Renal cortical epithelial cell (primary cell): ENCODE results near the gene STXBP5. TPM values are rescaled to one million over a fixed set of nuclear protein-coding genes. Genes with fewer than 3 reads are reported as not detected.

Experiments used
- DNase-seq: peaks from one replicate; pipeline ENCODE4 v3.0.0-alpha.2; 2011; ENCODE audit warnings: low read depth
- total RNA-seq: library from RNA; depleted of rRNA; stranded (reverse); fragments of >200 nt; gene quantifications from 2 replicates; pipeline ENCODE4 v1.2.3, GENCODE V29; 2014

Gene STXBP5
- total RNA-seq = 23.3 and 28.1 TPM in 2 replicates

DNA sequence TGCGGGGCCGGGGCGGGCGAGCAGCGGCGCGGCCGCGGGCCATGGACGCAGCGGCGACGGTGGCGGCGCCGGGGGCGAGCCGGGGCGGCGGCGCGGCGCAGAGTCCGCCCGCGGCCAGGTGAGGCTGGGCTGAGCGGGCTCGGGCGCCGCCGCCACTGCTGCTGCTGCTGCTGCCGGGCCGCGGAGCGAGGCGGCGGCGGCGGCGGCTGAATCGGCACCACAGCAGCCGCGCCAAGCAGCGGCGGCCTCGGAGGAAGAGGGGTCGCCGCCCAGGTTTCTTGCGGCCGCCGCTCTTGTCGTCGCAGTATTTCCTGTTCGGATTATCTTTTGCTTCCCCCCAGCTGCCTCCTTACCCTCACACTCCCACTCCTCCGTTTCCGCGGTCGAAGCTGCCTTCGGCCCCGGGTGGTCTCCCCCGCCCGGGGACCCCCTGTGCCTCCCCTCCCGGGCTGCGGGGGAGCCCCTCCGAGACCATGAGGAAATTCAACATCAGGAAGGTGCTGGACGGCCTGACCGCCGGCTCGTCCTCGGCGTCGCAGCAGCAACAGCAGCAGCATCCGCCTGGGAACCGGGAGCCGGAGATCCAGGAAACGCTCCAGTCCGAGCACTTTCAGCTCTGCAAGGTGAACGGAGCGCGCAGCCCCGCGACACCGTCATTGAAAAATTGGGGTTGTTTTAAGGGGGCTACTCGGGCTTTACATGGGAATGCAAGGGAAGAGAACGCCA, at the start of gene STXBP5:
STXBP5 (plus strand) TSS at position 358 of the 726 bp plus-strand sequence; CDS start at position 474, 116 bp downstream.
- peak; percentile 21 for DNase-seq

DNA sequence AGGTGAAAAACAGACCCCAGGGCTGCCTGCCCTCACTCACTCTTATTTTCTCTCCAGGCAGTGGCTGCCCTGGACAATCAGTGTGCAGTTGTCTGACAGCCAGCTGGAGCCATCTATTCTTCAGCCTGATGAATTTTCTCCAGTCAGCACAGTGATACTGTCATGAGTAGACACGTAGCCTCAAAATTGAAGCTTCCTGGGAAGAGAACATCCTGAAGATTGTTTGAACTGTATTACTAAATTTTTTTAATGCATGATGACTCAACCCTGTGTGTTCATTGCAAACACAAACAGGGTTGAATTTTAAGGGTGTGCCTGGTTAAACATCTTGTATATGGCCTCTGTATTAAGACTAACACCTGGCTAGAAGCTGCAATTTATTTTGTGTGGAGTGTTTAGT, 49.8 kb upstream of the STXBP5 start:
- peak; percentile 33 for DNase-seq

- DNase-seq = no peak
These were observed 48.0 kb upstream of the STXBP5 start for GRCh38 chr6:147156218-147156617.

GRCh38 chr6:147156799-147157382, 47.3 kb upstream of the STXBP5 start:
- no peak for DNase-seq

DNA sequence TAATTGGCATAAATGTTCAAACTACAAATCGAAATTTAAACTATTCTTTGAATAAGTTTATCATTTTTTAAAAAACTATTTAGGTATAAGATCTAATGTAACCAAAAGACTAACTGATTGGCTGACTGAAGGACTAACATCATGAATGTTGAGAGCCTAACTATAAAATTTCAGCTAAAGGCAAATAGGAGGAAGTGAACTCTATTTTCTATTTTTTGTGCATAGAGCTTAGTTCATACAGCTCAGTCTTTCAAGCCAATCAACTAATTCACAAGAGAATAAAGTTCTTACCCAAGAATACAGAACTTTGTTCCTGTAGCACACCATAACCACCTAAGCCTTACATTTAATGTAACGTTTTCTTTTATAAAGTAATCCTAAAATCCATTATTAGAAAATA, 46.3 kb upstream of the STXBP5 start:
- DNase-seq = no peak

DNA sequence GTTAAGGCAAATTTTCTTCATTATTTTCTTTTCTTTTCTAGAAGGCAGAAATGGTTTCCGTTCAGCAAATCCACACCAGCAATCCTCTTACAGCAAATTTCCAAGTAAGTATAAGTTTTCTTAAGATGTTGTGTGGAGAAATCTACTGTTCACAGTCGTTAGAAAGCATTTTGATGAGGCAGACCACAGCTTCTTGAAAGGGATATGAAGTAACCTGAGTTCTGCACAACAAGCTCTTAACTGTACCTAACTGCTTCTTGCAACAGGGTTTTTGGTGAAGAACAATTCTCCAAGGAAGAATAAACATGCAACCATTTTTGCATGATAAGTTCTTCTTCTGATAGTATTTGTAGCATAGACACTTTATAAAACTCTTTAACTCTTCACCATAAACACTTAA, 45.3 kb upstream of the STXBP5 start:
- DNase-seq = no peak

GRCh38 chr6:147159536-147160374, 44.5 kb upstream of the STXBP5 start:
- DNase-seq = no peak

DNA sequence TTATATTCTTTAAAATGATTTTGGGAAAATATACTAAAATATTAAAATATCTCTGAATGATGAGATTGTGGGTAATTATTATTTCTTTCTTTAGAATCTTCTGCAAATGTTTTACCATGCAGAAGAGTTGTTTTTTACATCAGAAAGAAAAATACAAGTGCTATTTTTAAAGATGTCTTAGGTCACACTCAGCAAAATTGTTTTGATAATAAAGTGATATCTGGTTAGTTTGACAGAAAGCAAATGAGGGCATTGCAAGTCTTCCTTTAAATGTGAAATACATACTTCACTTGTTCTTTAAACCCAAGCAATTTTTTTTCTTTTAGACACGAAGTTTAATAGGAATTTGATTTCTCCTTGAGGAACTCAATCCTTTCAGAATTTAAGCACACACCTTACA, 43.6 kb upstream of the STXBP5 start:
- no peak for DNase-seq

- DNase-seq = no peak
These were observed 42.8 kb upstream of the STXBP5 start for GRCh38 chr6:147161253-147161973.

GRCh38 chr6:147161974-147162495, 42.2 kb upstream of the STXBP5 start:
- DNase-seq = no peak

GRCh38 chr6:147164761-147165160, 39.5 kb upstream of the STXBP5 start:
- no peak for DNase-seq

DNA sequence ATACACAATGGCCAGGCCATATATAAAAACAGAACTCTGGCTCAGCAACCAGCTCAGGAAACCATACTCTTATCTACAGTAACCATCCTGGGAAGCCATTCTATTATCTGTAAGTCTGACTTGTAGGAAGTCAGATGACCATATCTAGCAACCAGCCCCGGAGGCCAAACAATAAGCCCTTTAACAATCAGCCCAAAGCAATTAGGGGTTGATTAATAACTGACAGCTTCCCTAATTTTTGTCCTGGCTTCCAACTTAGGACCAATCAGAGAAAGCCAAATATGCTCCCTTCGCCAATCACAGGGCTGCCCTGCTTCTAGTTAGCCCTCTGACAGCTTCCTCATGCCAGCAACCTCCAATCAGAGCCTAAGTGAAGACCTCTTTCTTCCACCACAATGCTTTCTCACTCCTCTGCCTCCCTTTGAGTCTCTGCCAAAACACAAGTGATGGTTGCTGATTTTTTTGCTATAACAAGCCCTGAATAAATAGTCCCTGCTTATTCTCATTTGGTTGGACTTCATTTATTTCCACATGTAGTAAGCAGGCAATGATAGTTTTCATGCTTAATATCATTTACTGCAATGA, 37.8 kb upstream of the STXBP5 start:
- no peak for DNase-seq

DNA sequence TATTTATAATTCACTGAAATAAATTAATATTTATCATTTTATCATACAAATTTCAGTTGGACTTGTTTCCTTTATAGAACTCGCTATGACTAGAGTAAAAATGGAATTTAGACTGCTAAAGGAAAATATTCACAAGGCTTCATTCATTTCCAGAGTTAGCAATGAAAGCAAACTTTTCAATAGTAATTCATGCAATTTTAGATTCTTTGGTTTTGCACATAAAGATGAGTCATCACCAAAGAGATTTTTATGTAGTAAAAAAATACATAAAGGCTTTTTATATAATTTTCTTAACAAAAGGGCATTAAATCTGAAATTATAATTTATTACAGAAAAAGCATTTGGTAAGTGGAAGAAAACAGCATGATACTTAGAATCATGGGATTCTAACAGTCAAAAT, 37.2 kb upstream of the STXBP5 start:
- no peak for DNase-seq

DNA sequence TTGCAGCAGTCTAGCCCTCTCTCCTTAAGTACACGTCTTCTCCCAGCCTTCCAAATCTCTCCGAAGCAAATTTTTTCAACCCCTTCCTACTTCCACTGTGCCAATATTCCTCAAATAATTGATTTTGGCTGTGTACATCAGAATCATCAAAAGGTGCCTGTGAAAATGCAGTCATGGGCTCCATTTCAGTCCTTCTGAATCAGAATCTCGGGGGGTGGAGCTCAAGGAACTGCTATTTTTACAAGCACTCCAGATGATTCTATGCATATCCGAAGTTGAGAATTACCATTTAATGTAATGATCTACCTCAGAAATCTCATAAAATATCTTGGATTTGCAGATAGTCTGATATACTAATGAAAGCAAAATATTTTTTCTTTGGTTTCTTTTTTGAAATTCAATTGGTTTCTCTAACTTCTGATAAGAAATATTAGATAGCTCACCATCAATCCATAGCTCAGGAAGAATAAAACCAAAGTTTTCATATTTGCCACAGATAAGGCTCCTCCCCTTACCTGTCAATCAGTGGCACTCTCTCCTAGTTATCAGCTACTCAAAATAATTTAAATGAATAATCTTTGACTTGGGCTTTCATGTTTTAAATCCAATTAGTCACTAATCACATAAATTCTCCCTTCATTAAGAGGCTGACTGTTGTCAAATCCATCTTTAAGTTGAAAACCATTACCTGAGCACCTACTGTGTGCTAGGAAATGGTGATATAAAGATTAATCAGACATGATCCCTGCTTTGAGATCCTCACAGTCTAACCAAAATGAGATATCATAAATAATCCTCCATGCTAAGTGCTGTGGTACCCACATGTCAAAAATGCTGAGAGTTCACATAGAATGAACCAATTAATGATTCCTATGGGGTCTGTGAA, 36.4 kb upstream of the STXBP5 start:
- no peak for DNase-seq

GRCh38 chr6:147169529-147169928, 34.7 kb upstream of the STXBP5 start:
- DNase-seq = no peak

- peak; percentile 94 for DNase-seq
These were observed 33.9 kb upstream of the STXBP5 start for GRCh38 chr6:147170269-147170668.

DNA sequence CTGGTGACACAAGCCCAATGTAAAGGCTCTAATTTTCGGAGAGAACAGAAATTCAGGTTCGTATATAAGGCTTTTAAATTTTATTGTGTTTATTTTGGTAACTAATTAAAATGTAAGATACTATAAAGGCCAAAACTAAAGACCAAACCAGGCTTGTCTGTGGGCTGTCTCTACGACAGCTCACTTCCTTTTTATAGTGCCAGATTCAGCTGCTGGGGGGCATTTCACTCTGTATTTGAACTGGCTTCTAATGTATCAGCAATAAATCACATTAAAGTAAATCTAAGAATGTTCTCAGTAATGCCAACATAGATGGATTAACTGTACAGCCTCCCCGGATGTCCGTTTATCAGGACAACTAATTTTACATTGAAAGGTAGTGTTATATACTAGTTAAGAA, 31.1 kb upstream of the STXBP5 start:
- DNase-seq = no peak

DNA sequence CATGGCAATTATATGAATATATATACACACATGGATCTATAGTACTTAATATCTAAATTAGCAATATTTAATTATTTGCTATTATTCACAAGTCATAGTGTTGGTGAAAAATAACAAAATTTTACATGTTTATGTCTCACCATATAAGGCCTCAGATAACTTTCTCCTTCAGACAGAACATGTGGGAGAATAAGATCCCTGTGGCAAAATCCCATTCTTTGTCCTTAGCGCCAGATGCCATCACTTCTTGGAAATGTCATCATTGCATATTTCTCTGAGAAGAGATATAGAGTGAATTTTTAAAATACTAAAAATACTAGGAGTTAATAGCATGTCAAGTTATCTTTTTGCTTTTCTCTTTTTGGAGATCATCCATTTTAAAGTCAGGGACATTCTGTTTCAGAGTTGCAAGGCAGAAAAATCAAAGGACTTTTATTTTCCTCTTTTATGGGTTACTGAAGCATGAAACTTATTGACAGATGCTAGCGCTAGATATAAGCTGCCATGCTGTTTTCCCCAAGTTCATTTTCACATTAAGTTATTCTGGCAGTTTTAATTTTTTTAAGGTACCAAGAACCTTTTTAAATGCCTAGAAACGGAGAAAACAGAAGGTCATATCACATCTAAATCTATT, 30.4 kb upstream of the STXBP5 start:
- no peak for DNase-seq

DNA sequence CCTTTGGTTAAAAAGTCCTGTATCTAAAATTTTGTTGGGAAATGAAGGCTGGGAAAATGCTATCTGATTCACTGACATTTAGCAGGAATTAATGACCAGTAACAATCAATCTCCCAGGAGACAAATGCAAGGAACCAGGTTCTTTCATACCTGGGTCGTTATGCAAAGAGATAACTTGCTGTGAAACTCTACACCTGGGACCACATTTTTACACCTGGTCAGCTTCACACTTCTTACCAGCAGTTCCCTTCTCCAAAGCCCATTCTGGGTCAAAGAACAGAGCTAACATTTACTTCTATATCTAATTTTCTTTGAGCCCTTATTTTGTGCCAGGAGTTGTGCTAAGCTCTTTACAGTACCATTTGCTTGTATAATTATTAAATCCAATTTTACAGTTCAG, 27.4 kb upstream of the STXBP5 start:
- no peak for DNase-seq

DNA sequence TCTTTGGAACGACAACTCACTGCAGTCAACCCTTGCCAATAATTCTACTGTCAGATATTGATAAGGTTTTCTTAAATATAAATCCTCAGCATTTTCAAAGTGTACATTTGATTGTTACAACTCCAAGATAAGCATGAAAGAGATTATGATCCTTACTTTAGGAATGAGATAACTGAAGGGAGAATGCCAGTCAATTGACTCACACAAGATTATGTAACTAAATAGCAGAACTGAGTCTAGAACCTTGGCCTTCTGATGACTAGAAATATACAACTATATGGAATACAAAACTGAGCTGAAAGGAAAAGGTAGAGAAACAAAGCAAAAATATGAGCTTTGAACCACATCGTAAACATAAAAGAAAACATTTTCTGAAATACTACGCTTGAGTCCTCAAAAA, 26.9 kb upstream of the STXBP5 start:
- no peak for DNase-seq
